Stimulated activated CD8-positive, alpha-beta memory T cell treated with anti-CD3 and anti-CD28 coated beads, Interleukin-4, amount 100 ng/mL, for 1 hour (primary cell): ENCODE results near the gene ABL2.
"Not testable (repeated sequence)": the region's sequence is repeated elsewhere in the genome, so short reads cannot be mapped to it uniquely, and the experiment has no call there.

ENCODE experiments used
- DNase-seq, 2 donors: peaks; one replicate each; pipeline ENCODE4 v3.0.0-alpha.2; 2020; ENCODE audit warnings: low read depth in 2 of 2, low spot score in 1 of 2

Gene ABL2

DNA sequence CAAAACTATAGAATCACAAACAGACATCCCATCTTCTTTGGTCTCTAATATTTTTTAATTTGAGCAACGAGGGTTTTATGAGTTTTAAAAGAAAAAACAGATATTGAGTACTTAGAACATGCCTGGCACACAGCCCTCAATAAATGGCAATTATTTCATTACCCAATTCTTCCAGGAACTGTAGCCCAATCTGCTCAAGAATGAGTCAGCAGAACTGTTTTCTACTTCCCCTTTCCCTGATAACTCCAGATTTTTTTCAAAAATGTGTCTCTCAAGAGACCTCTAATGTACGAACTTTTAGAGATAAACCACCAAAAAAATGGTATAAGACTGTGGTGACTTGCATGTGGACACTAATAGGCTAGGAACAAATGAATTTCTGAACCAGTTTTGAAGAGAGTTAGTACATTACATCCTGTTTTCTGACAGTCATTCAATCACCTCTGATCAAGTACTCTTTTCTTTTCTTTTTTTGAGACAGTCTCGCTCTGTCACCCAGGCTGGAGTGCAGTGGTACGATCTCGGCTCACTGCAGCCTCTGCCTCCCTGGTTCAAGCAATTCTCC is 11.5 kb downstream of the ABL2 start:
- no peak for DNase-seq

DNA sequence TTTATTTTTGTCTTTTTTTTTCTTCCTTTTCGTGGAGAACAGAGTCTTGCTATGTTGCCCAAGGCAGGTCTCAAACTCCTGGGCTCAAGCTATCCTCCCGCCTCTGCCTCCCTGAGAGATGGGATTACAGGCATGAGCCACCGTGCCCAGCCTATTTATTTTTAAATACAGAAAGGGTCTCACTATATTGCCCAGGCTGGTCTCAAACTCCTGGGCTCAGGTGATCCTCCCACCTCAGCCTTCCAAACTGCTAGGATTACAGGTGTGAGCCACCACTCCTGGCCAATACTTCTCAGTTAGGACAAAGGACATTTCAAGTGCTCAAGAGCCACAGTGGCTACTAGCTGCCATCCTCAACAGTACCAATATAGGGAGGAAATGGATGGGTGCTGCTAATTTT is 16.2 kb downstream of the ABL2 start:
- not testable (repeated sequence) for DNase-seq

DNA sequence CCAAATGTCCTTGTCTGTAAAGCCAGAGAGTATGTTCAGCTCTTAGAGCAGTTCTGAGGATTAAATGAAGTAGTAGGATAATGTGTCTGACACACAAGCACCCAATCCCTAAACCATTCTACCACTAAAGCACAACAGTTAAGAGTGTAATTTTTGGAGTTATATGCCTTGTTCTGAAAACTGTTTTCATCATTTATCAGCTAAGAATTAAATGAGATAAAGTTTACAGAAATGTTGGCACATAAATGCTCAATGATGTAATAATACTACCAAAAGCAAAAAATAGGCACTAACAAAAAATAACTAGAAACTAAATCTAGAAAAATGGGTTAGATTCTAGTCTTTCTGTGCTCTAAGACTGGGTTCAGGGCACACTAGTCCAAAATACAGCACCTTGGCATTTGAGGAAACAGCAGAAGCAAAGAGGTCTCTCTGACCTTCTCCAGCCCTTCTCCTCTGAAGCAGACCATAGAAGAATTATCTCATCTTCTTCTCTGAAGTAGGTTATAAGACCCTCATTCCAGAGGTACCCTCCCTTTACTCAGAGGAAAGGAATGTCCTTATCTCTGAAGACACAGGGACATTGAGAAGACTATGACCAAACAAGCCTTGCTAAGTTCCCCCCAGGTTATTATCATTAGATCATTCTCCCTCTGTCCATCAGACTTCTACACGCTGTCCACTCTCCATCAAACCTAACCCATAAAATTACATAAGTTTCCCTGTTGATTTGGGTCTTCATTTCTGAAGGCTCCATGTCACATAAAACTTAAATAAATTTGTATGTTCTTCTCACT is 20.6 kb downstream of the ABL2 start:
- DNase-seq = no peak

DNA sequence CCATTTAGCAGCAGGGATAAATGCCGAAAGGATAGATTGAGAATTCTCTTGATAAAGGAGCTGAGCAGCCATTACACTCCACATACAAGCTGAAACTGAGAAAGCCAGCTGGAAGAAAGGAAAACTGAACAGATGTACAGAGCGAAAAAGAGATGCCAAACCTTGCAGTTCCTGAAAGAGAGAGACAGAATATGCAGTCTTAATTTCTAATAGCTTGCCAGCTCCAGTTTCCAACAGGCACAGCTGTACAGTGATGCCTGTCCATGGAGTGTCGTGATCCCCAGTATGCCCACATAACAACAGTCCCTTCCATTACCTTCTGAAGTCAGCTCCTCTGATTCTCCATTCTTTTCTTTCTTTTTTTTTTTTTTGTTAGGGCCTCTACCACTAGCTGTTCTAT is 22.7 kb downstream of the ABL2 start:
- no peak for DNase-seq

DNA sequence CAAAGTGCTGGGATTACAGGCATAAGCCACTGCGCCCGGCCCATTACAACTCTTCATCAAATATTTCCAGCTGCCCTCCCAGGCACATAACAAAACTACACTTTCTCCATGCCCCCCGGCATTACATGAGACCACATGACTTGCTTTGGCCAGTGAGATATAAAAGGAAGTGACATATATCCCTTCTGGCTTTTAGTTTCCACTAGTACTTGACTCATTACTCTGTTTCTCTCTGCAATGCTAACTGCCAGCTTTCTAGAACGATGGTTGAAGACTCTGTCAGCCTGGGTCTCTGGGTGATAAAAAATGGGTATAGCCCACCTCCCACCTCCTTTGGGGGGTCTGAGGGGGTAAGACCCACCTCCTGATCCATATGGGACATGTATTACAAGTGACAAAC is 24.2 kb downstream of the ABL2 start:
- DNase-seq = no peak

DNA sequence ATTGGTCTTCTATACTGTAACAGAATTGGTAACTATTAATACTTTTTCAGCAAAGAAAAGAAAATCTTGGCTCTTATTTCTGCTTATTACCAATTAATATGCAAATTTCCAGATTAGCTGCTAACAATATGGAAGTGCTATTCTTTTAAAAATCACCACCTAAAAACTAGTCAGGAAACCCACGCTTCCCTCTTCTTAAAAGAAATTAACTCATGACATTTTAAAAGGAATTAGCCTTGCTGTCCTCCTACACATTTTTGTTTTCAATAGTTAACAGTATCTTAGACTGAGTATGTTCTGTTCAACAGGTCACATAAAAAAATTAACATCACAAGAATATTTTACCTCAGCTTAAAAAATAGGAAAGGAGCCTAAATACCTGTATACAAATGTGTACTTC is 27.3 kb downstream of the ABL2 start:
- no peak for DNase-seq

DNA sequence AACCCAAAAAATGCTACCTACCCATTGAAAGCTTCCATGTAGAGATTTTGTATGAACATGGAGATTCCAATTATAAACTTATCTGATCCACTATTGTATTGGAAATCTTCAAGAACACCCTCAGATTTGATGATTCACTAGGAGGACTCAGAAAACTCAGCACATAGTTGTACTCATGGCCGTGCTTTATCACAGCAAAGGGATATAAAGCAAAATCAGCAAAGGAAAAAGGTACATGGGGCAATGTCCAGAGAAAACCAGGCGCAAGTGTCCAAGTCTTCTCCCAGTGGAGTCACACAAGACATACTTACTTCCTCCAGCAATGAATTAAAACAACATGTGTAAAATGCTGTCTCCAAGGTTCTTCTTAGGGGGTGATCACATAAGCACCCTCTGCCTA is 28.9 kb downstream of the ABL2 start:
- no peak for DNase-seq

DNA sequence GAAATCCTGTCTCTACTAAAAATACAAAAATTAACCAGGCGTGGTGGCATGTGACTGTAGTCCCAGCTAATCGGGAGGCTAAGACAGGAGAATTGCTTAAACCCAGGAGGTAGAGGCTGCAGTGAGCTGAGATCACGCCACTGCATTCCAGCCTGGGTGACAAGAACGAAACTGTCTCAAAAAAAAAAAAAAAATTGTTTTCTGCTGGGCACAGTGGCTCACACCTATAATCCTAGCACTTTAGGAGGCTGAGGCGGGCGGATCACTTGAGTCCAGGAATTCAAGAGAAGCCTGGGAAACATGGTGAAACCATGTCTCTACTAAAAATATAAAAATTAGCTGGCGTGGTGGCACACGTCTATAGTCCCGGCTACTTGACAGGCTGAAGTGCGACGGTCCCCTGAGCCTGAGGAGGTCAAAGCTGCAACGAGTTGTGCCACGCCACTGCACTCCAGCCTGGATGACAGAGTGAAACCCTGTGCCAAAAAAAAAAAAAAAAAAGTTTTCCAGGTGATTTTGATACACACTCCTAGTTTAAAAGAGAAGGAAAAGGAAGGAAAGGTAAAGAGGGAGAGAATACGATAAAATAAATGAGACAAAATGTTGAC is 31.7 kb downstream of the ABL2 start:
- DNase-seq = no peak

DNA sequence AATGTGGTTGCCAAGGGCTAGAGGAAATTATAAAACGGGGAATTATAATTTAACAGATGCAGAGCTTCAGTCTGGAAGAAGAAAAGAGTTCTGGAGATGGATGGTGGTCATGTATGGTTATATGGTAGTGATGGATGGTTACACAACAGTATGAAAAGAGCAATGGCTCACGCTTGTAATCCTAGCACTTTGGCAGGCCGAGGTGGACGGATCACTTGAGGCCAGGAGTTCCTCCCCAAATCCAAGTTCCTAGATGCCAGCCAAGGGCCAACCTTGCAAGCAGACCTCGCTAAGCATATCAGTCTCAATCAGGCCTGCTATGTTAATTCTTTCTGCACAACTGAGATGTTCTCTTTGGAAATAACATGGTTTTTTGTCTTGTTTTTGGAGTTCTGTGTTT is 33.6 kb downstream of the ABL2 start:
- DNase-seq = not testable (repeated sequence)

DNA sequence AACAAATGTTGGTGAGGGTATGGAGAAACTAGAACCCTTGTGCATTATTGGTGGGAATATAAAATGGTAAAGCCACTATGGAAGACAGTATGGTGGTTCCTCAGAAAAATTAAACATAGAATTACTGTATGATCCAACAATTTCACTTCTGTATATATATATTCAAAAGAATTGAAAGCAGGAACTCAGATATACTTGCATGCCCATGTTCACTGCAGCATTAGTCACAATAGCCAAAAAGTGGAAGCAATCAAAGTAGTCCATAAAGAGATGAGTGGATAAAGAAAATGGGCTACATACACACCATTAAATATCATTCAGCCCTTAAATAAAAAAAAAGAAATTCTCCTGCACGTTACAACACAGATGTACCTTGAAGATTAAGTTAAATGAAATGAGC is 34.1 kb downstream of the ABL2 start:
- DNase-seq = no peak

DNA sequence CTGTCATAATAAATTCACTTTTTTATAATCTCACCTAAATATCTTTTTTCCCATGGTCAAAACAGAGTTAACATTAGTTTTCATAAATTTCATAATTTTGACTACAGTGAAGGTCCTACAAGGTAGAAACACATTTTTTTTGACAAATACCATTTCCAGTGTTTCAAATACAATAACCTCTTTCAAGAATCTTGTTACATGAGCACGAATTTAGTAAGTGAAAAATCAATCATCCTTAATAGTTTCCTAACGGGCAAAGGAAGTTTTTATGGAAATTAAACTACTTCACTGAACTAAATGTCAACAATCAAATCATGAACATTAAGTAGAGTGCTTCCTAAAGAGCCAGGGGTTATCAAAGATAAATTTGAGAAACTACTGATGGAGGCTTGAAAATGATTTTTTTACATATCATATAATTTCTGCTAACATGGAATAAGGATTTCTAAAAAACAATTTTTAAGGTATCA is 35.4 kb downstream of the ABL2 start:
- no peak for DNase-seq

DNA sequence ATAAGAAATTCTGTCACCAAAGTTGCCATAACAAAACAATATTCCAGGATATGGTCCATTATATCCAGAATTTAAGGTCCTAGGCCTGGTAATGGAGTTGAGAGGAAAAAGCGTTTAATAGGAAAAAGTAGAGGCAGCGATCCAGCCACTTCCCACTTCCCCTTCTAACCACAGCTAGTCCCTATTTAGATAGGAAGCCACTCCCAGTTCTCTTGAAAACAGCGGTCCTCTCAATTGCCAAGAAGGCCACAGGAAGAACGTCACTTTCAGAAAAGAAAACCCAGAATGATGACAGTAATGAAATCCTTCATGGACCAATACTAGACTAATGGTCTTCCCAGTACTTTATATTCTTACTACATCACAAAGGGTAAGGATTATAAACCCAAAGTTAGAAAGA is 38.6 kb downstream of the ABL2 start:
- no peak for DNase-seq

DNA sequence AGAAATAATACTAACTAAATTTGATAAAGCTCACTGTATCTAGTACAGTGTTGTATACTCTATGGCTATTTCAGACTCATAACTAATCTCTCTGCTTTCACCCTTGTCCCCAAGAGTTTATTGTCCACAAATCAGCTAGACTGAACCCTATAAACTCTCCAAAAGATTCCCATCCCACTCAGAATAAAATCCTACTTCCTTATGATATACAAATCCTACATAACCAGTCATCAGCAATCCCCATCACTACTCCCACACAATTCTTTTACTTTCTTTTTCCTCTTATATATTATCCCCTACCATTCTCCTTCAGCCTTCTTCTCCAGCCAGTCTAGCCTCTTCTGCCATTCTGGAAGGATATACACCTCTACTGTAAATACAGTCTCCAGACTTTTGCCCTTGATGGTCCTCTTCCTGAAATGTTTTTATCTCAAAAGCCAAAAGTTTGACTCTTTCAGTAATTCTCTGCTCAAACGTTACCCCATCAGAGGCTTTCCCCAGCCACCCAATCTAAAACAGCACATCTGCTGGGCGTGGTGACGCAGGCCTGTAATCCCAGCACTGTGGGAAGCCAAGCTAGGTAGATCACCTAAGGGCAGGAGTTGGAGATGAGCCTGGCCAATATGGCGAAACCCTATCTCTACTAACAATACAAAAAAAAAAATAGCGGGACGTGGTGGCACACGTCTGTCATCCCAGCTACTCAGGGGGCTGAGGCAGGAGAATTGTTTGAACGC is 41.6 kb downstream of the ABL2 start:
- no peak for DNase-seq

DNA sequence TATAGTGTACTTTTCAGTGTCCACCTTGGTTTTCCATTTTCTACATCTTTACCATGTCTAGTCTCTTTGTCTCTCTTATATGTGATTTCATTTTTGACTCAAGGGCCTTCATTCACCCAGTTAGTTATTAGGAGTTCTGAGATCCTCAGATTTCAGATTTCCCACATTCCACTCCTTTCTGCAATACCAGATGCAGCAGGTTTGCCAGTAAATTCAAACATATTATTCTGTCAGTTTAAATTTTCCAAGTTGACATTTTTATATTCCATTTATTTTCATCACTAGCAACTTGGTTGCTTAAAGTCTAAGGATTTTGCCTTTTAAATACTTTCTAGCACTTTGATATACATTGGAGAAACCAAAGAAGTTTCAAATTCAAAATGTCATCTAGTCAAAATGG is 42.4 kb downstream of the ABL2 start:
- no peak for DNase-seq

DNA sequence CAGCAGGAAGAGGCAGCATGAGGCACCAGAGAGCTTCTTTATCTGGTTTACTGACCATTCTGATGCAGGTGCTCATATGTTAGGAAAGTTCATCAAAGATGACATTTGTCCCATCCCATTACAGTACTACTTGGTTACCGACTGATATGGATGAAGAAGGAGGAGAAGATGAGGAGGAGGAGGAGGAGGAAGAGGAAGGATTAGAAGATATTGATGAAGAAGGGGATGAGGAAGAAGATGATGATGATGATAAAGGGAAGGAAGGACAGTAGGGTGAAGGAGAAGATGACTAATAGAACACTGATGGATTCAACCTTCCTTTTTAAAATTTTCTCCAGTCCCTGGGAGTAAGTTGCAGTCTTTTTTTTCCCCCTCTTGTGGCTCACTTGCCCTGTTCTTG is 45.1 kb downstream of the ABL2 start:
- no peak for DNase-seq

DNA sequence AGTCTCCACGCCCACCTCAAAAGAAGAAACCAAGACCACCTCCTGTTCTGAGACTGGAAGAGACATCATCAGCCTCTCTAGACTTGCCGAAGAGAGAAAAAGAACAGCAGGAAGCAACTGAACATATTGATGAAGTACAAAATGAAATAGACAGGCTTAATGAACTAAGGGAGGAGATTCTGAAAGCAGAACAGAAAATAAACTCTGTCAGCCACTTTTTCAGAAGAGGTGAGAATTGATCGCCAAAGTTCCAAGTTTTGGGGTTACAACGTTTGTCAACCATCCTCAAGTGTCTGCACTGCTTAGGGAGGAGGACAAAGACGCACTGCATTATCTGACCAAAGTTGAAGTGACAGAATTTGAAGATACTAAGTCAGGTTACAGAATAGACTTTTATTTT is 45.6 kb downstream of the ABL2 start:
- DNase-seq = no peak

DNA sequence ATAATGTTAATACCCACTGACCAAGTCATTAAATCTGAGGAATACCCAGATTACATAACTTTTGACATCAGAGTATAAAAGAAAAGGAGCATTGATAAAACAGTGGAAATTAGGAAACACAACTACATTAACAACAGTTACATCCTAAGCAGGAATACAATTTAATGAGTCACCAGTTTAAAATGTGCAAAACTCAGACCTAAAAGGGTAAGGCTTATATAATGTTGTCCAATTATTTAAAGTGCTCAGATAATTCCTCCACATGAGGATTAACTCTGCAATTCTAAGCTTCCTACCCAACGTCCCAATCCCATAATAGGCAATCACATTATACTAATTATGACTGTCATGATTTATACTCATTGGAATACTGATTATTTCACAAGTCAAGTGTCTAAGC is 50.5 kb downstream of the ABL2 start:
- DNase-seq = no peak

DNA sequence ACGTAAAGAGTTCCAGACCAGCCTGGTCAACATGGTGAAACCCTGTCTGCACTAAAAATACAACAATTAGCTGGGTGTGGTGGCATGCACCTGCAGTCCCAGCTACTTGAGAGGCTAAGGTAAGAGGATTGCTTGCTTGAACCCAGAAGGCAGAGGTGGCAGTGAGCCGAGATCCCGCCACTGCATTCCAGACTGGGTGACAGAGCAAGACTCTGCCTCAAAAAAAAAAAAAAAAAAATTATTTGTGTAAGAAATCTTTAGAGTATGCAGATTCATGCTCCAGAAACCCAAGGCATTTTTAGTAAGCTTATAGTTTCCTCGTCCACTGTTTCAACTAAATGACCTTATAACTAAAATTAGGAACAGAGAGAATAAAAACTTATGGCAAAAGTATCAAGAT is 51.3 kb downstream of the ABL2 start:
- no peak for DNase-seq

DNA sequence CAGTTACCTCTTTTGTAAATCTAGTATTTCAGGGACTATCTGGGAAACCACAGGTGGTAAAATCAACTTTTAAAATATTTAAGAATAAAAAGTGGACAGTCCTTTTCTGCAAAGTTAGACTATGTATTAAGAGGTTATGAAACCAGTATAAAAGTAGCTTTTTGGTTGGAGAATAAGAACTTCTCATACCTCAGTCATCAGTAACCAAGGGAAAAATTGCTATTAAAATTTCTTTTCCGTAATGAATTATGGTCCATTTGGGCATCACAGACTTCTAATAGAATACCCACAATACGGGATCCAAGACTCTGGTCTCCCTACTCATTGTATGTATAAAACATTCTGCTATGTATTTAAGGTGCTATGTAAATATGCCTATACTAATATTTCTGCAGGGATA is 51.9 kb downstream of the ABL2 start:
- DNase-seq = no peak

DNA sequence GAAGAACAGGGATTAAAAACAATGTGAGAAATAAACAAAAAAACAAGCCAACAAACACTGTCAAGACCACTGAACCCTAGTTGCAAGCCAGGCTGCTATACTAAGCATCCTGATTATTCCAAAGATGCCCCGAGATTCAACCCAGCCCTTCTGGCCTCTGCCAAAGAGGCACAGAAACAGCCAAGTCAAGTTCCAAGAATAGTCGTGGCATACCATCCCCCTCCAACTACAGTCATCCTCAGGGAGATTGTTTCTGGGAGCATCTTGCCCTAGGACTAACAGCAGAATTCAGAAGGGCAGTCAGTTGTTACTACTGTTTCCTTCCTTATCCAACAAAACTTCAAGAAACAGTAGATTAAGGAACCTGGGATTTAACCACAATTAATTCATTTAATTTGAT is 52.3 kb downstream of the ABL2 start:
- no peak for DNase-seq

DNA sequence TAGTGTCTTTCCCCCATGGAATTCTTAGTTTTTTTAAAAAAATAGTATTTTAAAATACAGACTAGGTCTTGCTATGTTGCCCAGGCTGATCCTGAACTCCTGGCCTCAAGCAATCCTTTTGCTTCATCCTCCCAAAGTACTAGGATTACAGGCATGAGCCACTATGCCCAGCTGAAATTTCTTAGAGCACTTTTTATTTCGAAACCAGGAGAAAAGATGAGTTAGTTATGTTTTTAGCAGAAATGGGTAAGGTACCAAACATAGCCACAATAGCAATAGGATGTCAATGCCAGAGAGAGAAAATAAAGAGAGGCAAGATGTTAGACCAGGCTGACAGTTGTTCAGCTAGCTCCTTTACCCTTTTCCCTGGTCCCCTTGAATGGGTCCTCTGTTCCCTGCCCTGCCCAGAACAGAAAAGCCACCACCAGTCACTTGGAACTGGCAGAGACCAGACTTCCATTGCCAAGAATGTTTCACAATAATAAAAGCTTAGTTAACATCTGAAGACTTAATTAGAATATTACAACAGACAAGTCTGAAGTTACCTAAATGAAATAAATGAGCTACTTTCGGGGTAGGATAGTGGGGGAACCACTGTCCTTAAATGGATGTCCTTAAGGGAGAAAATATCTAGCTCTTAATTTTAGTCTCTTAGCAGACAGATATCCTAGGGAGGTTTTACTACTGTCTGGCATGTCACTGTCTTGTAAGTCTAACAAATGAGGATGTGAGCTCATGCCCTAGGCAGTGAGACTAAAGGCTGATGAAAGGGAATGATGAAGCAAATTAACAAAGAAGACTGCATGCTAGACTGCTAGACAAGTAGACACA is 54.3 kb downstream of the ABL2 start:
- no peak for DNase-seq
